HEK293 (cell line): ENCODE measurements around the gene UBXN1.

Experiments
- KLF1 ChIP-seq: fragments of 450-650 bp; formaldehyde crosslinking; IDR thresholded peaks from 2 replicates; pipeline ENCODE4 v1.5.1; 2016; ENCODE audit warnings: missing biosample characterization, missing genetic modification characterization
- KLF8 ChIP-seq: fragments of 450-650 bp; formaldehyde crosslinking; IDR thresholded peaks from 2 replicates; pipeline ENCODE4 v1.5.1; 2016; ENCODE audit warnings: missing biosample characterization, missing genetic modification characterization
- OSR2 ChIP-seq: fragments of 450-650 bp; formaldehyde crosslinking; IDR thresholded peaks from 2 replicates; pipeline ENCODE4 v1.5.1; 2016; ENCODE audit warnings: missing biosample characterization, missing genetic modification characterization
- REPIN1 ChIP-seq: fragments of 450-650 bp; formaldehyde crosslinking; IDR thresholded peaks from 2 replicates; pipeline ENCODE4 v1.5.1; 2017; ENCODE audit warnings: missing biosample characterization, missing genetic modification characterization, low read depth
- ZBTB20 ChIP-seq: fragments of 450-650 bp; formaldehyde crosslinking; IDR thresholded peaks from 2 replicates; pipeline ENCODE4 v1.5.1; 2016; ENCODE audit warnings: missing biosample characterization, missing genetic modification characterization
- ZBTB48 ChIP-seq: fragments of 450-650 bp; formaldehyde crosslinking; IDR thresholded peaks from 2 replicates; pipeline ENCODE4 v1.5.1; 2016; ENCODE audit warnings: missing biosample characterization, missing genetic modification characterization
- ZNF214 ChIP-seq: fragments of 450-650 bp; formaldehyde crosslinking; IDR thresholded peaks from 2 replicates; pipeline ENCODE4 v1.5.1; 2017; ENCODE audit warnings: missing biosample characterization, mild to moderate bottlenecking, missing genetic modification characterization, borderline replicate concordance
- ZNF274 ChIP-seq, 2 experiments: fragments of 200-500 bp in 1 of 2; fragments of 450-650 bp in 1 of 2; sonication (Bioruptor generic) in 1 of 2; formaldehyde crosslinking in 1 of 2; IDR thresholded peaks; 2 replicates each; pipeline versions ENCODE4 v1.5.1 to v1.6.1; 2014 to 2016; ENCODE audit warnings: borderline replicate concordance in 1 of 2, inconsistent platforms in 1 of 2, low read length in 1 of 2, missing biosample characterization in 1 of 2, missing genetic modification characterization in 1 of 2
- ZNF292 ChIP-seq: fragments of 450-650 bp; formaldehyde crosslinking; IDR thresholded peaks from 2 replicates; pipeline ENCODE4 v1.5.1; 2016; ENCODE audit warnings: low read depth, missing biosample characterization, missing genetic modification characterization, borderline replicate concordance
- ZNF335 ChIP-seq: fragments of 450-650 bp; formaldehyde crosslinking; conservative IDR thresholded peaks from 2 replicates; pipeline ENCODE4 v1.5.1; 2016; ENCODE audit warnings: missing biosample characterization, missing genetic modification characterization
- ZNF394 ChIP-seq: fragments of 450-650 bp; formaldehyde crosslinking; IDR thresholded peaks from 2 replicates; pipeline ENCODE4 v1.5.1; 2016; ENCODE audit warnings: missing biosample characterization, missing genetic modification characterization, mild to moderate bottlenecking, moderate library complexity, borderline replicate concordance
- ZNF560 ChIP-seq: fragments of 450-650 bp; formaldehyde crosslinking; IDR thresholded peaks from 2 replicates; pipeline ENCODE4 v1.5.1; 2017; ENCODE audit warnings: missing biosample characterization, missing genetic modification characterization, borderline replicate concordance
- ZNF600 ChIP-seq: fragments of 450-650 bp; formaldehyde crosslinking; IDR thresholded peaks from 2 replicates; pipeline ENCODE4 v1.5.1; 2016; ENCODE audit warnings: missing biosample characterization, missing genetic modification characterization
- ZNF660 ChIP-seq: fragments of 450-650 bp; IDR thresholded peaks from 2 replicates; pipeline ENCODE4 v1.5.1; 2018; ENCODE audit warnings: missing biosample characterization, mild to moderate bottlenecking, missing genetic modification characterization
- ZNF677 ChIP-seq: fragments of 450-650 bp; IDR thresholded peaks from 2 replicates; pipeline ENCODE4 v1.5.0; 2018; ENCODE audit warnings: missing biosample characterization, mild to moderate bottlenecking, missing genetic modification characterization, moderate library complexity
- ZNF792 ChIP-seq: fragments of 450-650 bp; formaldehyde crosslinking; IDR thresholded peaks from 2 replicates; pipeline ENCODE4 v1.5.1; 2016; ENCODE audit warnings: missing biosample characterization, missing genetic modification characterization
- ZNF837 ChIP-seq: fragments of 450-650 bp; formaldehyde crosslinking; IDR thresholded peaks from 2 replicates; pipeline ENCODE4 v1.5.1; 2016; ENCODE audit warnings: missing biosample characterization, missing genetic modification characterization
- ZSCAN30 ChIP-seq: fragments of 450-650 bp; IDR thresholded peaks from 2 replicates; pipeline ENCODE4 v1.5.1; 2018; ENCODE audit warnings: missing biosample characterization, mild to moderate bottlenecking, missing genetic modification characterization, moderate library complexity
- TF ChIP-seq, protein P1 (sequence below): fragments of 450-650 bp; formaldehyde crosslinking; IDR thresholded peaks from 2 replicates; pipeline ENCODE4 v1.5.1; 2016; ENCODE audit warnings: missing biosample characterization, missing genetic modification characterization, borderline replicate concordance
- TF ChIP-seq, protein P2 (sequence below): fragments of 450-650 bp; formaldehyde crosslinking; IDR thresholded peaks from 2 replicates; pipeline ENCODE4; 2016; ENCODE audit warnings: missing biosample characterization, missing genetic modification characterization
- TF ChIP-seq, protein P3 (sequence below): fragments of 450-650 bp; formaldehyde crosslinking; IDR thresholded peaks from 2 replicates; pipeline ENCODE4 v1.5.1; 2016; ENCODE audit warnings: missing biosample characterization, missing genetic modification characterization

The UBXN1 gene

DNA sequence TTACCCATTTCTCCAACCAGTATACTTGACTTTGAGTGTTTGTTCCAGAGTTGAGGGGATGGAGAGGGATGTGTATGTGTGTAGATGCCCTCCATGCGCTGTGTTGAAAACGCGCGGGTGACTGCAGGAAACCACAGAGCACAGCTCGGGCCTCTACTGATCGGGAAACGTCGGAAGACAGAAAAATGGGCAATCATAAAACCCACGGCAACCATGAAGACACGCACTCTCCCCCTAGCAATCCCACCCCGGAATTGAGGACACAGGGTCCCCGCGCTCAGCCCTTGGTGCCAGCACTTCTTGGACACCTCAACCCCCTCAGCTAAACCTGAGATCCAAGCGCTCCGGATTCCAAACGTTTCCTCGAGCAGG is 7.7 kb downstream of the UBXN1 start (continued):
- TF ChIP-seq ZNF792 (tag by site-specific recombination) (no peak), ZNF660 (tag by site-specific recombination) (no peak), ZSCAN30 (tag by site-specific recombination) (no peak), ZNF837 (no peak), ZBTB20 (tag by site-specific recombination) (peak; percentile 97), ZNF600 (tag by site-specific recombination) (peak; percentile 72), OSR2 (tag by site-specific recombination) (no peak), ZNF274 (IDR thresholded peaks at IDR 0.05; ENCODE audit: low read length) (no peak), ZNF274 (tag by site-specific recombination; IDR thresholded peaks at IDR 0.05; ENCODE audit: borderline replicate concordance) (no peak), ZBTB48 (tag by site-specific recombination) (no peak; the same call in 1 of the 2 replicates), ZNF335 (tag by site-specific recombination) (no peak), ZNF394 (tag by site-specific recombination) (0 out of 2 replicates have a peak, but pooled peaks have one; percentile 32), KLF1 (tag by site-specific recombination) (no peak), REPIN1 (tag by site-specific recombination) (no peak), KLF8 (tag by site-specific recombination) (no peak), ZNF292 (tag by site-specific recombination) (no peak), ZNF560 (tag by site-specific recombination) (no peak), ZNF214 (tag by site-specific recombination) (no peak), ZNF677 (tag by site-specific recombination) (no peak)
- TF ChIP-seq, protein P1, sequence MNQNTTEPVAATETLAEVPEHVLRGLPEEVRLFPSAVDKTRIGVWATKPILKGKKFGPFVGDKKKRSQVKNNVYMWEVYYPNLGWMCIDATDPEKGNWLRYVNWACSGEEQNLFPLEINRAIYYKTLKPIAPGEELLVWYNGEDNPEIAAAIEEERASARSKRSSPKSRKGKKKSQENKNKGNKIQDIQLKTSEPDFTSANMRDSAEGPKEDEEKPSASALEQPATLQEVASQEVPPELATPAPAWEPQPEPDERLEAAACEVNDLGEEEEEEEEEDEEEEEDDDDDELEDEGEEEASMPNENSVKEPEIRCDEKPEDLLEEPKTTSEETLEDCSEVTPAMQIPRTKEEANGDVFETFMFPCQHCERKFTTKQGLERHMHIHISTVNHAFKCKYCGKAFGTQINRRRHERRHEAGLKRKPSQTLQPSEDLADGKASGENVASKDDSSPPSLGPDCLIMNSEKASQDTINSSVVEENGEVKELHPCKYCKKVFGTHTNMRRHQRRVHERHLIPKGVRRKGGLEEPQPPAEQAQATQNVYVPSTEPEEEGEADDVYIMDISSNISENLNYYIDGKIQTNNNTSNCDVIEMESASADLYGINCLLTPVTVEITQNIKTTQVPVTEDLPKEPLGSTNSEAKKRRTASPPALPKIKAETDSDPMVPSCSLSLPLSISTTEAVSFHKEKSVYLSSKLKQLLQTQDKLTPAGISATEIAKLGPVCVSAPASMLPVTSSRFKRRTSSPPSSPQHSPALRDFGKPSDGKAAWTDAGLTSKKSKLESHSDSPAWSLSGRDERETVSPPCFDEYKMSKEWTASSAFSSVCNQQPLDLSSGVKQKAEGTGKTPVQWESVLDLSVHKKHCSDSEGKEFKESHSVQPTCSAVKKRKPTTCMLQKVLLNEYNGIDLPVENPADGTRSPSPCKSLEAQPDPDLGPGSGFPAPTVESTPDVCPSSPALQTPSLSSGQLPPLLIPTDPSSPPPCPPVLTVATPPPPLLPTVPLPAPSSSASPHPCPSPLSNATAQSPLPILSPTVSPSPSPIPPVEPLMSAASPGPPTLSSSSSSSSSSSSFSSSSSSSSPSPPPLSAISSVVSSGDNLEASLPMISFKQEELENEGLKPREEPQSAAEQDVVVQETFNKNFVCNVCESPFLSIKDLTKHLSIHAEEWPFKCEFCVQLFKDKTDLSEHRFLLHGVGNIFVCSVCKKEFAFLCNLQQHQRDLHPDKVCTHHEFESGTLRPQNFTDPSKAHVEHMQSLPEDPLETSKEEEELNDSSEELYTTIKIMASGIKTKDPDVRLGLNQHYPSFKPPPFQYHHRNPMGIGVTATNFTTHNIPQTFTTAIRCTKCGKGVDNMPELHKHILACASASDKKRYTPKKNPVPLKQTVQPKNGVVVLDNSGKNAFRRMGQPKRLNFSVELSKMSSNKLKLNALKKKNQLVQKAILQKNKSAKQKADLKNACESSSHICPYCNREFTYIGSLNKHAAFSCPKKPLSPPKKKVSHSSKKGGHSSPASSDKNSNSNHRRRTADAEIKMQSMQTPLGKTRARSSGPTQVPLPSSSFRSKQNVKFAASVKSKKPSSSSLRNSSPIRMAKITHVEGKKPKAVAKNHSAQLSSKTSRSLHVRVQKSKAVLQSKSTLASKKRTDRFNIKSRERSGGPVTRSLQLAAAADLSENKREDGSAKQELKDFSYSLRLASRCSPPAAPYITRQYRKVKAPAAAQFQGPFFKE (tag by site-specific recombination), result no peak
- TF ChIP-seq, protein P2, sequence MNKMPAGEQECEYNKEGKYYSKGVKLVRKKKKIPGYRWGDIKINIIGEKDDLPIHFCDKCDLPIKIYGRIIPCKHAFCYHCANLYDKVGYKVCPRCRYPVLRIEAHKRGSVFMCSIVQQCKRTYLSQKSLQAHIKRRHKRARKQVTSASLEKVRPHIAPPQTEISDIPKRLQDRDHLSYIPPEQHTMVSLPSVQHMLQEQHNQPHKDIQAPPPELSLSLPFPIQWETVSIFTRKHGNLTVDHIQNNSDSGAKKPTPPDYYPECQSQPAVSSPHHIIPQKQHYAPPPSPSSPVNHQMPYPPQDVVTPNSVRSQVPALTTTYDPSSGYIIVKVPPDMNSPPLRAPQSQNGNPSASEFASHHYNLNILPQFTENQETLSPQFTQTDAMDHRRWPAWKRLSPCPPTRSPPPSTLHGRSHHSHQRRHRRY (tag by site-specific recombination), result no peak
- TF ChIP-seq, protein P3, sequence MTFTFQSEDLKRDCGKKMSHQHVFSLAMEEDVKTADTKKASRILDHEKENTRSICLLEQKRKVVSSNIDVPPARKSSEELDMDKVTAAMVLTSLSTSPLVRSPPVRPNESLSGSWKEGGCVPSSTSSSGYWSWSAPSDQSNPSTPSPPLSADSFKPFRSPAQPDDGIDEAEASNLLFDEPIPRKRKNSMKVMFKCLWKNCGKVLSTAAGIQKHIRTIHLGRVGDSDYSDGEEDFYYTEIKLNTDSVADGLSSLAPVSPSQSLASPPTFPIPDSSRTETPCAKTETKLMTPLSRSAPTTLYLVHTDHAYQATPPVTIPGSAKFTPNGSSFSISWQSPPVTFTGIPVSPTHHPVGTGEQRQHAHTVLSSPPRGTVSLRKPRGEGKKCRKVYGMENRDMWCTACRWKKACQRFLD (tag by site-specific recombination), result no peak
